A673 (cell line): ENCODE results near the gene UBXN6. TPM values are rescaled to one million over a fixed set of nuclear protein-coding genes. Genes with fewer than 3 reads are reported as not detected.

ENCODE experiments used
- BruUV-seq: library from RNA; stranded (reverse); fragments of 400-500 nt; replicated peaks from 2 replicates; lab custom pipeline; 2021; lab: Mats Ljungman, UMichigan
- CTCF ChIA-PET: fragments of 300-600 bp; sonication (Branson Sonifier 250); formaldehyde crosslinking; loops from one replicate; lab custom pipeline; 2022; ENCODE audit warnings: antibody characterized with exemption; lab: Charles Lee
- POLR2A ChIA-PET: fragments of 300-600 bp; sonication (Branson Sonifier 250); formaldehyde crosslinking; loops from one replicate; lab custom pipeline; 2022; ENCODE audit warnings: antibody characterized with exemption; ENCODE audit not compliant: low non-redundant PET; lab: Charles Lee
- DNase-seq: peaks from one replicate; pipeline ENCODE4 v3.0.0-alpha.2; 2015; ENCODE audit warnings: low spot score
- H3K27ac ChIP-seq: fragments of 200-600 bp; sonication (generic); 2 replicates; pipeline ENCODE4 v1.5.1; 2016; ENCODE audit warnings: mixed run types, low read depth, mild to moderate bottlenecking, mixed read lengths, antibody characterized with exemption, low read length; ENCODE audit not compliant: poor library complexity, severe bottlenecking
- H3K27me3 ChIP-seq: fragments of 200-600 bp; sonication (generic); replicated peaks from 2 replicates; pipeline ENCODE4 v1.6.1; 2017; ENCODE audit warnings: mixed run types, low read depth, mild to moderate bottlenecking, mixed read lengths, antibody characterized with exemption, low read length; ENCODE audit not compliant: insufficient read depth, poor library complexity
- H3K36me3 ChIP-seq: fragments of 200-600 bp; sonication (generic); 2 replicates; pipeline ENCODE4 v1.6.1; 2016; ENCODE audit warnings: mixed run types, mild to moderate bottlenecking, mixed read lengths, antibody characterized with exemption, low read length; ENCODE audit not compliant: insufficient read depth, poor library complexity, severe bottlenecking
- H3K4me1 ChIP-seq: fragments of 200-600 bp; sonication (generic); 2 replicates; pipeline ENCODE4 v1.6.1; 2017; ENCODE audit warnings: mixed run types, mild to moderate bottlenecking, mixed read lengths, antibody characterized with exemption, low read length; ENCODE audit not compliant: insufficient read depth, poor library complexity, severe bottlenecking
- H3K4me3 ChIP-seq: fragments of 200-600 bp; sonication (generic); 2 replicates; pipeline ENCODE4 v1.5.1; 2016; ENCODE audit warnings: low read depth, mixed run types, mild to moderate bottlenecking, mixed read lengths, low read length; ENCODE audit not compliant: poor library complexity, severe bottlenecking
- H3K9me3 ChIP-seq: fragments of 200-600 bp; sonication (generic); 2 replicates; pipeline ENCODE4 v1.6.1; 2016; ENCODE audit warnings: mixed run types, low read depth, mild to moderate bottlenecking, mixed read lengths, antibody characterized with exemption, low read length; ENCODE audit not compliant: poor library complexity, severe bottlenecking
- EZH2 ChIP-seq: fragments of 200-600 bp; sonication (generic); IDR thresholded peaks from 2 replicates; pipeline ENCODE4 v1.6.1; 2017; ENCODE audit warnings: borderline replicate concordance, low read depth, mild to moderate bottlenecking, mixed read lengths, antibody characterized with exemption, low read length; ENCODE audit not compliant: poor library complexity, severe bottlenecking
- intact Hi-C: fragments of 100-400 bp; cut with micrococcal nuclease; formaldehyde crosslinking; loops from one replicate; pipeline ENCODE4 v1.10.0; 2022; ENCODE audit not compliant: unreplicated experiment
- total RNA-seq: library from RNA; stranded (reverse); gene quantifications from 2 replicates; pipeline ENCODE4 v1.2.3, GENCODE V29; 2021
- TF ChIP-seq, protein P1 (sequence below): fragments of 300-800, 200-600 bp; sonication (generic); conservative IDR thresholded peaks from 2 replicates; pipeline ENCODE4 v1.5.1; 2017; ENCODE audit warnings: low read depth, mild to moderate bottlenecking, antibody characterized with exemption, low read length, moderate library complexity, mixed read lengths

The UBXN6 gene
- total RNA-seq, 1 experiment from 2014 or later, result 49.1 TPM

DNA sequence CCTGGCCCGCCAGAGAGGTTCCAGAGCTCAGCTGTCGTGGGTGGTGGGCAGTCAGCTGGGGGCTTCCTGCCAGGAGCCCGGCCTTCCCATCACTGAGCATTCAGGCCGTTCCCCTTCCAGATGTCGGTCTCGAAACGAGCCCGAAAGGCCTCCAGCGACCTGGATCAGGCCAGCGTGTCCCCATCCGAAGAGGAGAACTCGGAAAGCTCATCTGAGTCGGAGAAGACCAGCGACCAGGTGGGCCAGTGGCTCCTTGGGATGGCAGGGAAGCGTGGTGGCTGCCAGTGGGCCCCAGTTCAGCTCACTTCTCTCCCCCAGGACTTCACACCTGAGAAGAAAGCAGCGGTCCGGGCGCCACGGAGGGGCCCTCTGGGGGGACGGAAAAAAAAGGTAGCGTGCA is 33.9 kb upstream of the UBXN6 start:
- no peak overlapping the region for H3K4me3 ChIP-seq
- intact Hi-C loops, result no loop called here
- TF ChIP-seq, protein P1, sequence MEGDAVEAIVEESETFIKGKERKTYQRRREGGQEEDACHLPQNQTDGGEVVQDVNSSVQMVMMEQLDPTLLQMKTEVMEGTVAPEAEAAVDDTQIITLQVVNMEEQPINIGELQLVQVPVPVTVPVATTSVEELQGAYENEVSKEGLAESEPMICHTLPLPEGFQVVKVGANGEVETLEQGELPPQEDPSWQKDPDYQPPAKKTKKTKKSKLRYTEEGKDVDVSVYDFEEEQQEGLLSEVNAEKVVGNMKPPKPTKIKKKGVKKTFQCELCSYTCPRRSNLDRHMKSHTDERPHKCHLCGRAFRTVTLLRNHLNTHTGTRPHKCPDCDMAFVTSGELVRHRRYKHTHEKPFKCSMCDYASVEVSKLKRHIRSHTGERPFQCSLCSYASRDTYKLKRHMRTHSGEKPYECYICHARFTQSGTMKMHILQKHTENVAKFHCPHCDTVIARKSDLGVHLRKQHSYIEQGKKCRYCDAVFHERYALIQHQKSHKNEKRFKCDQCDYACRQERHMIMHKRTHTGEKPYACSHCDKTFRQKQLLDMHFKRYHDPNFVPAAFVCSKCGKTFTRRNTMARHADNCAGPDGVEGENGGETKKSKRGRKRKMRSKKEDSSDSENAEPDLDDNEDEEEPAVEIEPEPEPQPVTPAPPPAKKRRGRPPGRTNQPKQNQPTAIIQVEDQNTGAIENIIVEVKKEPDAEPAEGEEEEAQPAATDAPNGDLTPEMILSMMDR, result no peak
- TF ChIP-seq EZH2, result no peak
- no peaks in the 10 kb centered on the region for H3K9me3 ChIP-seq
- H3K36me3 ChIP-seq, result peaks cover 33% of the 10 kb centered on the region
- BruUV-seq, result no TSS peak
- ChIA-PET CTCF (no interaction called here), POLR2A (no interaction called here)
- no peaks in the 10 kb centered on the region for H3K27me3 ChIP-seq
- H3K27ac ChIP-seq, result no peak overlapping the region
- no peak for DNase-seq
- H3K4me1 ChIP-seq, result no peaks in the 10 kb centered on the region

DNA sequence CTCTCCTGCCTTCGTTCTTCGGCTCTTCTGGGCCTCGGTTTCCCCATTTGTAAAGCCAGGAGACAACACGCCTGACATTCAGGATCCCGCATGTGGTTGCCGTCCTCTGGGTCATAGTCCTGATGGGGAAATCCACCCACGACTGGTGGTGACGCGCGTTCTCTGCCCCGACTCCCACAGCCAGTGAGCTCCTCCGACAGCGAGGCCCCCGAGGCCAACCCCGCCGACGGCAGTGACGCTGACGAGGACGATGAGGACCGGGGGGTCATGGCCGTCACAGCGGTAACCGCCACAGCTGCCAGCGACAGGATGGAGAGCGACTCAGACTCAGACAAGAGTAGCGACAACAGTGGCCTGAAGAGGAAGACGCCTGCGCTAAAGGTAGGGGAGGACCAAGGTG is 30.9 kb upstream of the UBXN6 start:
- no TSS peak for BruUV-seq
- no peak overlapping the region for H3K27ac ChIP-seq
- no peaks in the 10 kb centered on the region for H3K9me3 ChIP-seq
- ChIA-PET POLR2A (no interaction called here), CTCF (no interaction called here)
- H3K4me3 ChIP-seq, result no peak overlapping the region
- H3K36me3 ChIP-seq, result peaks cover 18% of the 10 kb centered on the region
- intact Hi-C loops, result no loop called here
- H3K4me1 ChIP-seq, result no peaks in the 10 kb centered on the region
- TF ChIP-seq, protein P1, result no peak
- no peak for TF ChIP-seq EZH2
- H3K27me3 ChIP-seq, result no peaks in the 10 kb centered on the region
- no peak for DNase-seq

DNA sequence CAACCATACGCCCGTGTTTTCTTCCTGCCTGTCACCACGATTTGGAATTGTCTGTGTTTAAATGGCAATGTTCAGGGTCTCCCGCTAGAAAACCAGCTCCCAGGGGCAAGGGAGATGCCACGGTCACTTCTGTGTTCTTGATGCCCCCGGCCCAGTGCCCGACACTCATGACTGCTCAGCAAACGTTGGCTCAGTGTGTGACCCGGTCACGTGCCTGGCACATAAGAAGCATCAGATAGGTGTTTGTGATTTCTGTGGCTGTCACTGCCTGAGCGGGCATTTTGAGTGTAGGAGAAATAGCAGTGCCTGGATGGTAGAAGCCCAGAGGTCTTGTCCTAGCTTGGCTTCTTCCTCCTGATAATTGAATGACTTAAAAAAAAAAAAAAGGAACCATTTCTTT is 30.0 kb upstream of the UBXN6 start:
- H3K4me1 ChIP-seq, result no peaks in the 10 kb centered on the region
- H3K9me3 ChIP-seq, result no peaks in the 10 kb centered on the region
- no peak for TF ChIP-seq EZH2
- TF ChIP-seq, protein P1, result no peak
- BruUV-seq, result no TSS peak
- ChIA-PET CTCF (no interaction called here), POLR2A (no interaction called here)
- H3K27me3 ChIP-seq, result no peaks in the 10 kb centered on the region
- H3K27ac ChIP-seq, result no peak overlapping the region
- no peak for DNase-seq
- intact Hi-C loops, result no loop called here
- H3K4me3 ChIP-seq, result no peak overlapping the region
- peaks cover 14% of the 10 kb centered on the region for H3K36me3 ChIP-seq
